ENCODE results near the gene KLHL21.
"Not testable (repeated sequence)": the region's sequence is repeated elsewhere in the genome, so short reads cannot be mapped to it uniquely, and the experiment has no call there.

The KLHL21 gene

GRCh38 chr1:6581561-6582305 is 20.9 kb downstream of the KLHL21 start:
- peak; percentile 95 for DNase-seq

GRCh38 chr1:6580593-6581409 is 21.9 kb downstream of the KLHL21 start:
- DNase-seq = no peak

GRCh38 chr1:6580119-6580592 is 22.5 kb downstream of the KLHL21 start:
- no peak for DNase-seq

- DNase-seq = peak; percentile 99
Observed at GRCh38 chr1:6579374-6580118, 23.1 kb downstream of the KLHL21 start, which contains the start of gene ZBTB48. Gene ZBTB48 (plus strand): TSS chr1:6579994. CDS start chr1:6580610, 616 bp downstream.

- DNase-seq = no peak
Observed at GRCh38 chr1:6578624-6579373, 23.9 kb downstream of the KLHL21 start.

- DNase-seq = no peak
Observed at GRCh38 chr1:6577831-6578525, 24.7 kb downstream of the KLHL21 start.

- no peak for DNase-seq
Observed at GRCh38 chr1:6574818-6575217, 27.9 kb downstream of the KLHL21 start.

GRCh38 chr1:6574025-6574620 is 28.5 kb downstream of the KLHL21 start:
- no peak for DNase-seq

- no peak for DNase-seq
Observed at GRCh38 chr1:6572653-6573383, 29.9 kb downstream of the KLHL21 start.

- no peak for DNase-seq
Observed at GRCh38 chr1:6570987-6571386, 31.7 kb downstream of the KLHL21 start.

GRCh38 chr1:6570100-6570499 is 32.6 kb downstream of the KLHL21 start:
- DNase-seq = no peak

- no peak for DNase-seq
Observed at GRCh38 chr1:6569033-6569432, 33.6 kb downstream of the KLHL21 start.

- DNase-seq = no peak
Observed at GRCh38 chr1:6560267-6560666, 42.4 kb downstream of the KLHL21 start.

- not testable (repeated sequence) for DNase-seq
Observed at GRCh38 chr1:6559161-6559560, 43.5 kb downstream of the KLHL21 start.

GRCh38 chr1:6557597-6557996 is 45.1 kb downstream of the KLHL21 start:
- no peak for DNase-seq

GRCh38 chr1:6554907-6555778 is 47.5 kb downstream of the KLHL21 start, which contains the start of gene TAS1R1:
Gene TAS1R1 (plus strand): TSS chr1:6555307. CDS start chr1:6555374, 67 bp downstream.
- DNase-seq = no peak

- DNase-seq = peak; percentile 94
Observed at GRCh38 chr1:6554031-6554906, 48.4 kb downstream of the KLHL21 start, which contains the start of gene NOL9. Gene NOL9 (minus strand): TSS chr1:6554513. CDS start chr1:6554502, 11 bp downstream.

GRCh38 chr1:6547301-6547700 is 55.4 kb downstream of the KLHL21 start:
- no peak for DNase-seq
